Vagina (tissue), 2 donors: Measurements from ENCODE around the gene CACNB2.

Experiments used
- CTCF ChIP-seq, 3 experiments: fragments of 450-650 bp in 2 of 3; fragments of 200-600 bp in 1 of 3; sonication (generic) in 1 of 3; IDR thresholded peaks; one replicate each; pipeline ENCODE4 v1.5.1; 2017 to 2019; ENCODE audit warnings: antibody characterized with exemption in 3 of 3, mild to moderate bottlenecking in 2 of 3, moderate library complexity in 2 of 3
- POLR2A ChIP-seq, 2 donors: fragments of 450-650 bp; IDR thresholded peaks; one replicate each; pipeline ENCODE4 v1.6.1; 2017; ENCODE audit warnings: antibody characterized with exemption in 2 of 2, mild to moderate bottlenecking in 2 of 2, moderate library complexity in 2 of 2

- TF ChIP-seq POLR2A (IDR thresholded peaks at IDR 0.05): no peak
- TF ChIP-seq CTCF (IDR thresholded peaks at IDR 0.05): no peak
These were observed 113.9 kb downstream of the CACNB2 start for GRCh38 chr10:18254086-18254485.
